ENCODE measurements around the gene NR4A2.
A peak's percentile ranks its signal among the peaks of the same experiment; 100 is the strongest.

NR4A2 gene

GRCh38 chr2:156349605-156350004 is 17.1 kb upstream of the NR4A2 start:
- Histone ChIP-seq H3K4me1 (ENCODE audit: control insufficient read depth in 5 of 5, insufficient read depth in 5 of 5, low read length in 5 of 5) (no peaks in the 10 kb centered on the region), H3K9me3 (ENCODE audit: control insufficient read depth in 5 of 5, low read length in 5 of 5) (no peaks in the 10 kb centered on the region), H3K9ac (ENCODE audit: low read length in 5 of 5) (no peak overlapping the region), H3K27me3 (ENCODE audit: control insufficient read depth in 5 of 5, insufficient read depth in 4 of 5, low read length in 5 of 5) (no peaks in the 10 kb centered on the region), H3K27ac (ENCODE audit: low read depth, low read length) (no peak overlapping the region), H3K36me3 (ENCODE audit: control insufficient read depth in 5 of 5, insufficient read depth in 5 of 5, low read length in 5 of 5) (no peaks in the 10 kb centered on the region), H3K4me3 (ENCODE audit: low read depth in 1 of 5, low read length in 5 of 5) (no peak overlapping the region)

DNA sequence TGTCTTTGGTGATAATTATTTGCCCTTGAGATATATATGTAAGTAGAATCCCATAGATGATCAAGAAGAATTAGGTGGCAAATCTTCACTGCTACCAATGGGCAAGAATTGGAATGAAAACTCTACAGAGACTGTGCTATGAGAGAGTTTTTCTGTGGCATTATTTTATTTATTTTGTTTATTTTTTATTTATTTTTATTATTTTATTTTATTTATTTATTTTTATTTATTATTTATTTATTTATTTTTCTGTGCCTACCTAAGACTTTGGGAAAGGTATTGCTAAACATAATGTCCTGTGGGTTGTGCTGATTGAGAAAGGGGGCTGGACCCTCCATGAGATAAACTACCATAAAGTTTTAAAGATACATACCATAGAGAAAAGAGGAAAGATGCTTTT is 16.6 kb upstream of the NR4A2 start:
- H3K27me3 ChIP-seq (ENCODE audit: control insufficient read depth in 5 of 5, insufficient read depth in 4 of 5, low read length in 5 of 5): no peaks in the 10 kb centered on the region
- H3K9me3 ChIP-seq (ENCODE audit: control insufficient read depth in 5 of 5, low read length in 5 of 5): no peaks in the 10 kb centered on the region
- no peak overlapping the region for H3K4me3 ChIP-seq (ENCODE audit: low read depth in 1 of 5, low read length in 5 of 5)
- no peaks in the 10 kb centered on the region for H3K36me3 ChIP-seq (ENCODE audit: control insufficient read depth in 5 of 5, insufficient read depth in 5 of 5, low read length in 5 of 5)
- no peak overlapping the region for H3K9ac ChIP-seq (ENCODE audit: low read length in 5 of 5)
- H3K4me1 ChIP-seq (ENCODE audit: control insufficient read depth in 5 of 5, insufficient read depth in 5 of 5, low read length in 5 of 5): no peaks in the 10 kb centered on the region
- H3K27ac ChIP-seq (ENCODE audit: low read depth, low read length): no peak overlapping the region

GRCh38 chr2:156347431-156347830 is 14.9 kb upstream of the NR4A2 start:
- peaks cover 0 to 7% (median 5%) of the 10 kb centered on the region in 5 donors for H3K4me1 ChIP-seq (ENCODE audit: control insufficient read depth in 5 of 5, insufficient read depth in 5 of 5, low read length in 5 of 5)
- no peaks in the 10 kb centered on the region for H3K27me3 ChIP-seq (ENCODE audit: control insufficient read depth in 5 of 5, insufficient read depth in 4 of 5, low read length in 5 of 5)
- H3K27ac ChIP-seq (ENCODE audit: low read depth, low read length): no peak overlapping the region
- no peaks in the 10 kb centered on the region for H3K9me3 ChIP-seq (ENCODE audit: control insufficient read depth in 5 of 5, low read length in 5 of 5)
- H3K36me3 ChIP-seq (ENCODE audit: control insufficient read depth in 5 of 5, insufficient read depth in 5 of 5, low read length in 5 of 5): no peaks in the 10 kb centered on the region
- H3K4me3 ChIP-seq (ENCODE audit: low read depth in 1 of 5, low read length in 5 of 5): no peak overlapping the region
- H3K9ac ChIP-seq (ENCODE audit: low read length in 5 of 5): no peak overlapping the region

DNA sequence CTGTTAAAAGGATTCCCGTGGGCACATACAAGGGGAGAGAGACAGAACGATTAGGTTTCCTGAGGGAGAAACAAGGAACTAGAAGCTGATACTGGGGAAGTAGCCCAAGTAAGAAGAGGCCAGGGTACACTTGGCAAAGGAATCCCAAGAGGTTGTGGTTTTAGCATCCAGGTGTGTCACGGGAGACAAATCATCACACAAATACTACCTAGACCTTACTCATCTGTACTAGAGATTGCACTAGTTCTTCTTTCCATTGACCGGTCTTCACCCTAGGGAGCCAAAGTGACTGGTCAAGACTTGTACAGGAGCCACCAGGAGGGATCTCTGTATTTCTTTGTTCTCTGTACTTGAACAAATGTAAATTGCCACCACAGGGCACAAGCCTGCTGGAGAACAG is 14.2 kb upstream of the NR4A2 start:
- no peak overlapping the region for H3K9ac ChIP-seq (ENCODE audit: low read length in 5 of 5)
- H3K36me3 ChIP-seq (ENCODE audit: control insufficient read depth in 5 of 5, insufficient read depth in 5 of 5, low read length in 5 of 5): no peaks in the 10 kb centered on the region
- H3K4me1 ChIP-seq (ENCODE audit: control insufficient read depth in 5 of 5, insufficient read depth in 5 of 5, low read length in 5 of 5): peaks cover 0 to 7% (median 5%) of the 10 kb centered on the region in 5 donors
- no peak overlapping the region for H3K27ac ChIP-seq (ENCODE audit: low read depth, low read length)
- H3K9me3 ChIP-seq (ENCODE audit: control insufficient read depth in 5 of 5, low read length in 5 of 5): no peaks in the 10 kb centered on the region
- no peak overlapping the region for H3K4me3 ChIP-seq (ENCODE audit: low read depth in 1 of 5, low read length in 5 of 5)
- no peaks in the 10 kb centered on the region for H3K27me3 ChIP-seq (ENCODE audit: control insufficient read depth in 5 of 5, insufficient read depth in 4 of 5, low read length in 5 of 5)

- H3K27ac ChIP-seq (ENCODE audit: low read depth, low read length): no peak overlapping the region
- H3K36me3 ChIP-seq (ENCODE audit: control insufficient read depth in 5 of 5, insufficient read depth in 5 of 5, low read length in 5 of 5): no peaks in the 10 kb centered on the region
- H3K27me3 ChIP-seq (ENCODE audit: control insufficient read depth in 5 of 5, insufficient read depth in 4 of 5, low read length in 5 of 5): no peaks in the 10 kb centered on the region
- no peak overlapping the region for H3K4me3 ChIP-seq (ENCODE audit: low read depth in 1 of 5, low read length in 5 of 5)
- no peak overlapping the region for H3K9ac ChIP-seq (ENCODE audit: low read length in 5 of 5)
- no peaks in the 10 kb centered on the region for H3K9me3 ChIP-seq (ENCODE audit: control insufficient read depth in 5 of 5, low read length in 5 of 5)
- peaks cover 3 to 14% (median 11%) of the 10 kb centered on the region in 5 donors for H3K4me1 ChIP-seq (ENCODE audit: control insufficient read depth in 5 of 5, insufficient read depth in 5 of 5, low read length in 5 of 5)
These were observed 13.1 kb upstream of the NR4A2 start for GRCh38 chr2:156345582-156345981.

DNA sequence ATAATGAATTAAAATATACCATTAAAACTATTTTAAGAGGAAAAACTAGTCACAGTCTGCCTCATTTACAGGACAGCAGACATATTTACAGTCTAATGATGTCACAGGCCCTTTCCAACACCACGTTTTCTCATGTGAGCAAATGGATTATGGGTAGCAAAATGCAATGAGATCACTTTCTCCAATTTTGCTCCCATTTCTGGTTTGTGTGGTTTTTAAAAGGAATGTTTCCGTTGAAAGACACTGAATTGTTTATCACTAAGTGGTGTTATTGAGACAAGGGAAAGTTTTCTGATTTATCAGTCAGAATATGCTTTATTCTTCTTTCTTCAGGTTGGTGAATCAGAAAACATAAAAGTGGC is 11.4 kb upstream of the NR4A2 start:
- H3K9ac ChIP-seq (ENCODE audit: low read length in 5 of 5): no peak overlapping the region
- H3K4me1 ChIP-seq (ENCODE audit: control insufficient read depth in 5 of 5, insufficient read depth in 5 of 5, low read length in 5 of 5): peaks cover 3 to 18% (median 11%) of the 10 kb centered on the region in 5 donors
- H3K4me3 ChIP-seq (ENCODE audit: low read depth in 1 of 5, low read length in 5 of 5): no peak overlapping the region
- H3K27me3 ChIP-seq (ENCODE audit: control insufficient read depth in 5 of 5, insufficient read depth in 4 of 5, low read length in 5 of 5): no peaks in the 10 kb centered on the region
- H3K36me3 ChIP-seq (ENCODE audit: control insufficient read depth in 5 of 5, insufficient read depth in 5 of 5, low read length in 5 of 5): no peaks in the 10 kb centered on the region
- H3K27ac ChIP-seq (ENCODE audit: low read depth, low read length): no peak overlapping the region
- H3K9me3 ChIP-seq (ENCODE audit: control insufficient read depth in 5 of 5, low read length in 5 of 5): no peaks in the 10 kb centered on the region

DNA sequence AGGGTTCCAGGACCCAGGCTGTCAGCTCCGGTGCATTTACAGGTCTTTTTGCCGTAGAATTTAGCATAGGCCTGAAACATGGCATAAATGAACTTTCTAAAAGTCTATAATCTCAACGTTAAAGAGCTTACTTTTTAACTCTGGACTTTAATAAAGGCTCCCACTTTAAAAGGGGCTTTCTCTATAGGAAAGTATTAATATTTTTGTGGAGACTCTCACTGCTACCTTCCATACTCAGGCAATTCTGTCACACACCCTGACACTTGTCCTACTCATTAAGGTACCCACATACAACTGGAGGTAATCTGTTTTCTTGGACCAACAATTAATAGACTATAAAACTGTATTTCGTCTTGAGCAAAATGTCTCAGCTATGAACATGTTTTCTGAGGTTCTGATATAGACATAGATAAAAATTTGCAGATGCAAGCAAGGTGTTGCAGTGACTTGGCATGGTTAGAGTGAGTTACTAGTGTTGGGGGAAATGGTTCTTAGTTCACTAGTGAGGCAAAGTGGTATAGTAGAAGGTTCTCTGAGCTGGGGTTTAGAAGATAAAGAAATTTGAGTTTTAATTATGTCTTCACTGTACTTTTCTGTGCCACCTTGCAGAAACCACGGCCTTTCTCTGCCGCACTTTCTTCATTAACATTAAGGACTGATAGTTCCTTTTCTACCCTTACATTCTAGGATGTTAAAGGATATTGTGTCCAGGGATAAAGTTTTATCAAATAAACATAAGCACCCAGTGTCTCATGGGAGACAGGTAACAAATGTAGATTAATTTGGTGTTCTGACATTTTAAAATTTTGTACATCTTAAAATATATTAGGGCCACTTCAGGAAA is 10.8 kb upstream of the NR4A2 start:
- Histone ChIP-seq H3K36me3 (ENCODE audit: control insufficient read depth in 5 of 5, insufficient read depth in 5 of 5, low read length in 5 of 5) (no peaks in the 10 kb centered on the region), H3K4me1 (ENCODE audit: control insufficient read depth in 5 of 5, insufficient read depth in 5 of 5, low read length in 5 of 5) (peaks cover 3 to 18% (median 11%) of the 10 kb centered on the region in 5 donors), H3K27me3 (ENCODE audit: control insufficient read depth in 5 of 5, insufficient read depth in 4 of 5, low read length in 5 of 5) (no peaks in the 10 kb centered on the region), H3K9ac (ENCODE audit: low read length in 5 of 5) (peak overlapping the region; percentile 3 to 85 (median 72)), H3K4me3 (ENCODE audit: low read depth in 1 of 5, low read length in 5 of 5) (peak overlapping the region; percentile 79 to 88 (median 83)), H3K27ac (ENCODE audit: low read depth, low read length) (peak overlapping the region; percentile 81), H3K9me3 (ENCODE audit: control insufficient read depth in 5 of 5, low read length in 5 of 5) (no peaks in the 10 kb centered on the region)

DNA sequence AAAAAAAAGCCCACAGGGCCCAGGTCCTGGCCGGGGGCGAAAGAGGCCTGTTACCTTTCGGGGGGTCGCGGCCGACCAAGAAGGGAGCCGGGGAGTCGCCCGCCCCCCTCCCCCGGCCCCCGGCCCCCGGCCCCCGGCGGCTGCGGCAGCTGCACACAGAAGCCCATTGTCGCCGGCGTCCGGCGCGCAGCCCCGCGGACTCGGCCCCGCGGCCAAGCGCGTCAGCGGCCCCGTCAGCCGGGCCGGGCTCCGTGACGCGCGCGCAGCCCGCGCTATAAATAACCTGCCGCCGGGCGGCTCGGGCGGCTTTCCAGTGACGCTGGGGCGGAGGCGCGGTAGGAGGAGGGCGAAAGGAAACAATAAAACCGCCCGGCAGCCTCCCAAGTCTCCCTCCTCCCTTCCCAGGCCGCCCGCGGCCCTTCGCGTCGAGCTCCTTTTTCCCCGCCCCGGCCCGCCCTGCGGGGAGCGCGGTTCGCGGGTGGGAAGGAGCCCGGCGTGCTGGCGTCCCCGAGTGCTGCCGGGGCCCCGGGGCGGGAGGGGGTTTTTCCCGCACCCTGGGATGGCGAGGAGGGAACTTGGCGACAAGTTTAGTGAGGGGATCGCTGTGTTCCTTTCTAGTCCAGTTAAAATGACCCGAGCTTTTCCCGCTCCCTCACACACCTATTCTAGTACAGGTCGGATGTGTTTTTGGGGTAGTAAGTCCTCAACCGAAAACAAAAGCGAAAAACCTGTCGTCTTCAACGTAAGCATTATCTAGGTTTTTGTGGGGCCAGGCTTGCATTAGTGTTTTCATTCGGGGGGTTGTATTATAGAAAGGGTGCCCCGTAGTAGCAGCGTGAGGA is 10.0 kb upstream of the NR4A2 start:
- peak overlapping the region; percentile 60 to 99 (median 95) for H3K9ac ChIP-seq (ENCODE audit: low read length in 5 of 5)
- H3K36me3 ChIP-seq (ENCODE audit: control insufficient read depth in 5 of 5, insufficient read depth in 5 of 5, low read length in 5 of 5): no peaks in the 10 kb centered on the region
- no peaks in the 10 kb centered on the region for H3K27me3 ChIP-seq (ENCODE audit: control insufficient read depth in 5 of 5, insufficient read depth in 4 of 5, low read length in 5 of 5)

GRCh38 chr2:156341452-156342253 is 9.1 kb upstream of the NR4A2 start:
- Histone ChIP-seq H3K27ac (ENCODE audit: low read depth, low read length) (peak overlapping the region; percentile 99), H3K9ac (ENCODE audit: low read length in 5 of 5) (peak overlapping the region; percentile 60 to 99 (median 95))

More for the DNA sequence above, 10.0 kb upstream of the NR4A2 start:
- Histone ChIP-seq H3K4me1 (ENCODE audit: control insufficient read depth in 5 of 5, insufficient read depth in 5 of 5, low read length in 5 of 5) (peaks cover 3 to 18% (median 11%) of the 10 kb centered on the region in 5 donors), H3K4me3 (ENCODE audit: low read depth in 1 of 5, low read length in 5 of 5) (peak overlapping the region; percentile 79 to 91 (median 83)), H3K27ac (ENCODE audit: low read depth, low read length) (peak overlapping the region; percentile 99), H3K9me3 (ENCODE audit: control insufficient read depth in 5 of 5, low read length in 5 of 5) (no peaks in the 10 kb centered on the region)

More at GRCh38 chr2:156341452-156342253, 9.1 kb upstream of the NR4A2 start:
- H3K4me1 ChIP-seq (ENCODE audit: control insufficient read depth in 5 of 5, insufficient read depth in 5 of 5, low read length in 5 of 5): peaks cover 3 to 18% (median 11%) of the 10 kb centered on the region in 5 donors
- H3K9me3 ChIP-seq (ENCODE audit: control insufficient read depth in 5 of 5, low read length in 5 of 5): no peaks in the 10 kb centered on the region
- H3K4me3 ChIP-seq (ENCODE audit: low read depth in 1 of 5, low read length in 5 of 5): peak overlapping the region; percentile 60 to 91 (median 84)
- H3K36me3 ChIP-seq (ENCODE audit: control insufficient read depth in 5 of 5, insufficient read depth in 5 of 5, low read length in 5 of 5): no peaks in the 10 kb centered on the region
- no peaks in the 10 kb centered on the region for H3K27me3 ChIP-seq (ENCODE audit: control insufficient read depth in 5 of 5, insufficient read depth in 4 of 5, low read length in 5 of 5)
